ENCODE data around the gene HES4. TPM values are rescaled to one million over a fixed set of nuclear protein-coding genes. Genes with fewer than 3 reads are reported as not detected.
A peak's percentile ranks its signal among the peaks of the same experiment; 100 is the strongest.

HES4 gene
- total and polyA plus RNA-seq, 7 donors = 2.3 to 21.8 (median 12.3) TPM

GRCh38 chr1:972726-973458 lies 27.0 kb downstream of the HES4 start:
- TF ChIP-seq CTCF (IDR thresholded peaks at IDR 0.05) = no peak
- DNase-seq = peak in 1 of 2 donors; percentile 72
- ATAC-seq = peak; percentile 17 to 41 (median 28)
- Histone ChIP-seq H3K4me3 (no peak overlapping the region), H3K27ac (no peak overlapping the region), H3K27me3 (ENCODE audit: insufficient read depth in 3 of 3, low read length in 2 of 3) (peaks cover 0 to 23% (median 2%) of the 10 kb centered on the region in 3 donors), H3K36me3 (ENCODE audit: insufficient read depth in 1 of 2, low read depth in 1 of 2) (no peaks in the 10 kb centered on the region), H3K9me3 (no peaks in the 10 kb centered on the region), H3K4me1 (no peaks in the 10 kb centered on the region)
- intact Hi-C loops (cut with DNase I) = no loop called here
- WGBS, 3 donors = 39 to 56% (median 43%) methylated on average over 28 of the region's 28 CpGs

- H3K4me3 ChIP-seq = no peak overlapping the region
- no peaks in the 10 kb centered on the region for H3K36me3 ChIP-seq (ENCODE audit: insufficient read depth in 1 of 2, low read depth in 1 of 2)
- DNase-seq (no peak), ATAC-seq (peak in 3 of 4 donors; percentile 1 to 7 (median 2))
- WGBS, 3 donors = 66 to 69% (median 66%) methylated on average over 32 to 34 of the region's 34 CpGs
- no peaks in the 10 kb centered on the region for H3K9me3 ChIP-seq
- peaks cover 6% of the 10 kb centered on the region for H3K4me1 ChIP-seq
- H3K27me3 ChIP-seq (ENCODE audit: insufficient read depth in 3 of 3, low read length in 2 of 3) = peaks cover 0 to 32% (median 5%) of the 10 kb centered on the region in 3 donors
- intact Hi-C loops (cut with DNase I) = no loop called here
- H3K27ac ChIP-seq = no peak overlapping the region
- no peak for TF ChIP-seq CTCF (IDR thresholded peaks at IDR 0.05)
These were observed 28.0 kb downstream of the HES4 start for GRCh38 chr1:971751-972506.

GRCh38 chr1:970973-971730 lies 28.7 kb downstream of the HES4 start:
- no peak for TF ChIP-seq CTCF (IDR thresholded peaks at IDR 0.05)
- Histone ChIP-seq H3K27ac (no peak overlapping the region), H3K4me3 (no peak overlapping the region), H3K4me1 (peaks cover 12% of the 10 kb centered on the region), H3K36me3 (ENCODE audit: insufficient read depth in 1 of 2, low read depth in 1 of 2) (no peaks in the 10 kb centered on the region), H3K27me3 (ENCODE audit: insufficient read depth in 3 of 3, low read length in 2 of 3) (peaks cover 0 to 37% (median 5%) of the 10 kb centered on the region in 3 donors), H3K9me3 (no peaks in the 10 kb centered on the region)
- DNase-seq = no peak
- intact Hi-C loops (cut with DNase I) = no loop called here
- peak in 2 of 4 donors; percentile 0 to 1 for ATAC-seq
- 28 to 32% (median 31%) methylated on average over 35 to 42 of the region's 42 CpGs for WGBS, 3 donors

- H3K4me3 ChIP-seq = no peak overlapping the region
- H3K27ac ChIP-seq = no peak overlapping the region
- H3K9me3 ChIP-seq = no peaks in the 10 kb centered on the region
- H3K36me3 ChIP-seq (ENCODE audit: insufficient read depth in 1 of 2, low read depth in 1 of 2) = no peaks in the 10 kb centered on the region
- peaks cover 16% of the 10 kb centered on the region for H3K4me1 ChIP-seq
- intact Hi-C loops (cut with DNase I) = no loop called here
- peak in 1 of 2 donors; percentile 12 for DNase-seq
- TF ChIP-seq CTCF (IDR thresholded peaks at IDR 0.05) = no peak
- ATAC-seq = no peak
- 11 to 14% (median 11%) methylated on average over 29 to 33 of the region's 33 CpGs for WGBS, 3 donors
- peaks cover 0 to 41% (median 5%) of the 10 kb centered on the region in 3 donors for H3K27me3 ChIP-seq (ENCODE audit: insufficient read depth in 3 of 3, low read length in 2 of 3)
These were observed 29.5 kb downstream of the HES4 start for GRCh38 chr1:970242-970972.

Data from psoas muscle (tissue), 8 donors.